ENCODE data around the gene BRINP2.

- TF ChIP-seq, protein P1, sequence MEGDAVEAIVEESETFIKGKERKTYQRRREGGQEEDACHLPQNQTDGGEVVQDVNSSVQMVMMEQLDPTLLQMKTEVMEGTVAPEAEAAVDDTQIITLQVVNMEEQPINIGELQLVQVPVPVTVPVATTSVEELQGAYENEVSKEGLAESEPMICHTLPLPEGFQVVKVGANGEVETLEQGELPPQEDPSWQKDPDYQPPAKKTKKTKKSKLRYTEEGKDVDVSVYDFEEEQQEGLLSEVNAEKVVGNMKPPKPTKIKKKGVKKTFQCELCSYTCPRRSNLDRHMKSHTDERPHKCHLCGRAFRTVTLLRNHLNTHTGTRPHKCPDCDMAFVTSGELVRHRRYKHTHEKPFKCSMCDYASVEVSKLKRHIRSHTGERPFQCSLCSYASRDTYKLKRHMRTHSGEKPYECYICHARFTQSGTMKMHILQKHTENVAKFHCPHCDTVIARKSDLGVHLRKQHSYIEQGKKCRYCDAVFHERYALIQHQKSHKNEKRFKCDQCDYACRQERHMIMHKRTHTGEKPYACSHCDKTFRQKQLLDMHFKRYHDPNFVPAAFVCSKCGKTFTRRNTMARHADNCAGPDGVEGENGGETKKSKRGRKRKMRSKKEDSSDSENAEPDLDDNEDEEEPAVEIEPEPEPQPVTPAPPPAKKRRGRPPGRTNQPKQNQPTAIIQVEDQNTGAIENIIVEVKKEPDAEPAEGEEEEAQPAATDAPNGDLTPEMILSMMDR (IDR thresholded peaks at IDR 0.05; ENCODE audit: low read length) = no peak
- no peak for TF ChIP-seq EZH2 (IDR thresholded peaks at IDR 0.05; ENCODE audit: borderline replicate concordance, low read length)
Measured at GRCh38 chr1:177137814-177138213, 32.9 kb upstream of the BRINP2 start.
